ENCODE data around the gene TSHZ2.
"Not testable (repeated sequence)": the region's sequence is repeated elsewhere in the genome, so short reads cannot be mapped to it uniquely, and the experiment has no call there.

DNA sequence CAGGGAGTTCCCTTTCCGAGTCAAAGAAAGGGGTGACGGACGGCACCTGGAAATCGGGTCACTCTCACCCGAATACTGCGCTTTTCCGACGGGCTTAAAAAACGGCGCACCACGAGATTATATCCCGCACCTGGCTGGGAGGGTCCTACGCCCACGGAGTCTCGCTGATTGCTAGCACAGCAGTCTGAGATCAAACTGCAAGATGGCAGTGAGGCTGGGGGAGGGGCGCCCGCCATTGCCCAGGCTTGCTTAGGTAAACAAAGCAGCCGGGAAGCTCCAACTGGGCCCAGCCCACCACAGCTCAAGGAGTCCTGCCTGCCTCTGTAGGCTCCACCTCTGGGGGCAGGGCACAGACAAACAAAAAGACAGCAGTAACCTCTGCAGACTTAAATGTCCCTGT lies 500.7 kb downstream of the TSHZ2 start:
- TF ChIP-seq, protein P1, sequence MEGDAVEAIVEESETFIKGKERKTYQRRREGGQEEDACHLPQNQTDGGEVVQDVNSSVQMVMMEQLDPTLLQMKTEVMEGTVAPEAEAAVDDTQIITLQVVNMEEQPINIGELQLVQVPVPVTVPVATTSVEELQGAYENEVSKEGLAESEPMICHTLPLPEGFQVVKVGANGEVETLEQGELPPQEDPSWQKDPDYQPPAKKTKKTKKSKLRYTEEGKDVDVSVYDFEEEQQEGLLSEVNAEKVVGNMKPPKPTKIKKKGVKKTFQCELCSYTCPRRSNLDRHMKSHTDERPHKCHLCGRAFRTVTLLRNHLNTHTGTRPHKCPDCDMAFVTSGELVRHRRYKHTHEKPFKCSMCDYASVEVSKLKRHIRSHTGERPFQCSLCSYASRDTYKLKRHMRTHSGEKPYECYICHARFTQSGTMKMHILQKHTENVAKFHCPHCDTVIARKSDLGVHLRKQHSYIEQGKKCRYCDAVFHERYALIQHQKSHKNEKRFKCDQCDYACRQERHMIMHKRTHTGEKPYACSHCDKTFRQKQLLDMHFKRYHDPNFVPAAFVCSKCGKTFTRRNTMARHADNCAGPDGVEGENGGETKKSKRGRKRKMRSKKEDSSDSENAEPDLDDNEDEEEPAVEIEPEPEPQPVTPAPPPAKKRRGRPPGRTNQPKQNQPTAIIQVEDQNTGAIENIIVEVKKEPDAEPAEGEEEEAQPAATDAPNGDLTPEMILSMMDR (IDR thresholded peaks at IDR 0.05) = not testable (repeated sequence)
- not testable (repeated sequence) for TF ChIP-seq POLR2A, POLR2AphosphoS5 (IDR thresholded peaks at IDR 0.05)
